ENCODE measurements around the gene ISYNA1.

The ISYNA1 gene

GRCh38 chr19:18437491-18438330 lies at the start of gene ISYNA1:
TSS of gene ISYNA1 (minus strand) at chr19:18438133. CDS start at chr19:18437979, 154 bp downstream.
- DNase-seq = no peak

GRCh38 chr19:18486746-18487145 lies 48.8 kb upstream of the ISYNA1 start:
- DNase-seq = no peak

- DNase-seq = no peak
Measured at GRCh38 chr19:18484992-18485391, 47.1 kb upstream of the ISYNA1 start.

- DNase-seq = no peak
Measured at GRCh38 chr19:18483119-18483890, 45.4 kb upstream of the ISYNA1 start.

- DNase-seq = no peak
Measured at GRCh38 chr19:18481505-18482222, 43.7 kb upstream of the ISYNA1 start.

- no peak for DNase-seq
Measured at GRCh38 chr19:18480006-18480691, 42.2 kb upstream of the ISYNA1 start.

GRCh38 chr19:18478545-18479311 lies 40.8 kb upstream of the ISYNA1 start:
- DNase-seq = no peak

GRCh38 chr19:18477974-18478373 lies 40.0 kb upstream of the ISYNA1 start:
- DNase-seq = no peak

- DNase-seq = no peak
Measured at GRCh38 chr19:18477042-18477779, 39.3 kb upstream of the ISYNA1 start.

GRCh38 chr19:18476507-18477041 lies 38.6 kb upstream of the ISYNA1 start:
- no peak for DNase-seq

- no peak for DNase-seq
Measured at GRCh38 chr19:18475762-18476331, 37.9 kb upstream of the ISYNA1 start.

- DNase-seq = no peak
Measured at GRCh38 chr19:18475004-18475453, 37.1 kb upstream of the ISYNA1 start.

- DNase-seq = no peak
Measured at GRCh38 chr19:18474366-18474887, 36.5 kb upstream of the ISYNA1 start.

- no peak for DNase-seq
Measured at GRCh38 chr19:18473706-18474087, 35.8 kb upstream of the ISYNA1 start.

- DNase-seq = no peak
Measured at GRCh38 chr19:18473003-18473705, 35.2 kb upstream of the ISYNA1 start.

- DNase-seq = no peak
Measured at GRCh38 chr19:18470787-18471186, 32.9 kb upstream of the ISYNA1 start.

GRCh38 chr19:18469069-18469846 lies 31.3 kb upstream of the ISYNA1 start:
- DNase-seq = peak; percentile 14

- DNase-seq = no peak
Measured at GRCh38 chr19:18468517-18468916, 30.6 kb upstream of the ISYNA1 start.

GRCh38 chr19:18467978-18468377 lies 30.0 kb upstream of the ISYNA1 start:
- DNase-seq = no peak

Measured in NCI-H526 treated with DMSO at 0.1 percent for 48 hours (cell line).